ENCODE results near the gene DCDC1.

Gene DCDC1

GRCh38 chr11:30876228-30876627, 493.3 kb downstream of the DCDC1 start:
- no peaks in the 10 kb centered on the region for H3K36me3 ChIP-seq (ENCODE audit: control insufficient read depth in 2 of 2, insufficient read depth in 2 of 2, low read length in 2 of 2)

GRCh38 chr11:30875806-30876205, 493.7 kb downstream of the DCDC1 start:
- Histone ChIP-seq H3K36me3 (ENCODE audit: control insufficient read depth in 2 of 2, insufficient read depth in 2 of 2, low read length in 2 of 2) (no peaks in the 10 kb centered on the region), H3K4me3 (ENCODE audit: low read length in 2 of 2) (no peak overlapping the region), H3K9me3 (ENCODE audit: control insufficient read depth in 2 of 2, low read length in 2 of 2) (no peaks in the 10 kb centered on the region), H3K9ac (ENCODE audit: low read depth in 1 of 2, low read length in 2 of 2) (no peak overlapping the region), H3K27me3 (ENCODE audit: control insufficient read depth in 2 of 2, insufficient read depth in 2 of 2, low read length in 2 of 2) (no peaks in the 10 kb centered on the region), H3K4me1 (ENCODE audit: control insufficient read depth in 2 of 2, insufficient read depth in 2 of 2, low read length in 2 of 2) (peaks cover 0 to 3% of the 10 kb centered on the region in 2 donors), H3K27ac (ENCODE audit: low read depth in 2 of 2, low read length in 2 of 2) (no peak overlapping the region)

More at GRCh38 chr11:30876228-30876627, 493.3 kb downstream of the DCDC1 start:
- Histone ChIP-seq H3K9ac (ENCODE audit: low read depth in 1 of 2, low read length in 2 of 2) (no peak overlapping the region), H3K27ac (ENCODE audit: low read depth in 2 of 2, low read length in 2 of 2) (no peak overlapping the region), H3K4me3 (ENCODE audit: low read length in 2 of 2) (no peak overlapping the region), H3K4me1 (ENCODE audit: control insufficient read depth in 2 of 2, insufficient read depth in 2 of 2, low read length in 2 of 2) (peaks cover 0 to 3% of the 10 kb centered on the region in 2 donors), H3K27me3 (ENCODE audit: control insufficient read depth in 2 of 2, insufficient read depth in 2 of 2, low read length in 2 of 2) (no peaks in the 10 kb centered on the region), H3K9me3 (ENCODE audit: control insufficient read depth in 2 of 2, low read length in 2 of 2) (no peaks in the 10 kb centered on the region)

GRCh38 chr11:30873924-30874610, 495.5 kb downstream of the DCDC1 start:
- no peaks in the 10 kb centered on the region for H3K27me3 ChIP-seq (ENCODE audit: control insufficient read depth in 2 of 2, insufficient read depth in 2 of 2, low read length in 2 of 2)
- peaks cover 0 to 3% of the 10 kb centered on the region in 2 donors for H3K4me1 ChIP-seq (ENCODE audit: control insufficient read depth in 2 of 2, insufficient read depth in 2 of 2, low read length in 2 of 2)
- no peak overlapping the region for H3K9ac ChIP-seq (ENCODE audit: low read depth in 1 of 2, low read length in 2 of 2)
- H3K4me3 ChIP-seq (ENCODE audit: low read length in 2 of 2), result no peak overlapping the region
- H3K9me3 ChIP-seq (ENCODE audit: control insufficient read depth in 2 of 2, low read length in 2 of 2), result no peaks in the 10 kb centered on the region
- H3K27ac ChIP-seq (ENCODE audit: low read depth in 2 of 2, low read length in 2 of 2), result no peak overlapping the region
- no peaks in the 10 kb centered on the region for H3K36me3 ChIP-seq (ENCODE audit: control insufficient read depth in 2 of 2, insufficient read depth in 2 of 2, low read length in 2 of 2)

GRCh38 chr11:30868626-30869081, 500.9 kb downstream of the DCDC1 start:
- H3K27ac ChIP-seq (ENCODE audit: low read depth in 2 of 2, low read length in 2 of 2), result no peak overlapping the region
- H3K9me3 ChIP-seq (ENCODE audit: control insufficient read depth in 2 of 2, low read length in 2 of 2), result no peaks in the 10 kb centered on the region
- no peaks in the 10 kb centered on the region for H3K36me3 ChIP-seq (ENCODE audit: control insufficient read depth in 2 of 2, insufficient read depth in 2 of 2, low read length in 2 of 2)
- no peak overlapping the region for H3K4me3 ChIP-seq (ENCODE audit: low read length in 2 of 2)
- H3K27me3 ChIP-seq (ENCODE audit: control insufficient read depth in 2 of 2, insufficient read depth in 2 of 2, low read length in 2 of 2), result no peaks in the 10 kb centered on the region
- peaks cover 0 to 3% of the 10 kb centered on the region in 2 donors for H3K4me1 ChIP-seq (ENCODE audit: control insufficient read depth in 2 of 2, insufficient read depth in 2 of 2, low read length in 2 of 2)
- H3K9ac ChIP-seq (ENCODE audit: low read depth in 1 of 2, low read length in 2 of 2), result no peak overlapping the region

DNA sequence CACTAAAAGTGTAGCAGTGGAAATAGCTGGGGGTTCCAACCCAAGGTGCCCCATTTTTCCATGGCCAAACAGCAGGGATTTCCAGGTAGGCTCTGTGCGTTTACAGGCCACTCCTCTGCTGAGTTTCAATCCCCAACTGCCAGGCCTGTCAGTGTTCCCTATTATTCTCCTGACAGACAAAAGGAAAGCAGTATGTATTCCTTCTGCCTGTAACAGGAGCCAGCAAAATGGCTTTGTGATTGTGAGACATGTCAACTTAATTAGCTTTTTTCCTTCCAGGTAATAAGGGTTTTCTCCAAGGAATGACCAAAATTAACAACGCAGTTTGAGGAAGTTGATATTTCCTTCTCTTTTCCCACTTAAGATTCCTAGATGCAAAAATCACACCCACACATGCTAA, 506.3 kb downstream of the DCDC1 start:
- Histone ChIP-seq H3K9me3 (ENCODE audit: control insufficient read depth in 2 of 2, low read length in 2 of 2) (no peaks in the 10 kb centered on the region), H3K36me3 (ENCODE audit: control insufficient read depth in 2 of 2, insufficient read depth in 2 of 2, low read length in 2 of 2) (no peaks in the 10 kb centered on the region), H3K4me3 (ENCODE audit: low read length in 2 of 2) (no peak overlapping the region), H3K27me3 (ENCODE audit: control insufficient read depth in 2 of 2, insufficient read depth in 2 of 2, low read length in 2 of 2) (no peaks in the 10 kb centered on the region), H3K9ac (ENCODE audit: low read depth in 1 of 2, low read length in 2 of 2) (no peak overlapping the region), H3K27ac (ENCODE audit: low read depth in 2 of 2, low read length in 2 of 2) (no peak overlapping the region), H3K4me1 (ENCODE audit: control insufficient read depth in 2 of 2, insufficient read depth in 2 of 2, low read length in 2 of 2) (no peaks in the 10 kb centered on the region)

DNA sequence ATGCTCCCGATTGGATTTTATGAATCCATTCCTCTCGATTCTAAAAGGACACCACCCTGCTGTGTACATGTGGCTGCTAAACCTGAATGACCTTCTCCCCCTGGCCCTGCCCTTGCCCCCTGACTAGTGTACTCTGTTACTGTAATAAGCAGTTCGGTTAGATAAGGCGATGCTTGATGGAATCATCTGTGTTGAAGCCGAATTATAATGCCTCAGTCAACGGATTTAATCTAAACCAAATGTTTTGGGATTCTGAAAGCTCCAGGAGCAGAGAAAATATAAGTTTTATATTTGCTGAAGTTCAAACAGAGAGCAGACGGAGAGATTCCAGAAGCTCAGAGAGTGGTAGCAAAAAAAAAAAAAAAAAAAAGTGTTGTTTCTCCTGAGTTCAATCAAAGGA, 508.0 kb downstream of the DCDC1 start:
- no peaks in the 10 kb centered on the region for H3K9me3 ChIP-seq (ENCODE audit: control insufficient read depth in 2 of 2, low read length in 2 of 2)
- H3K27me3 ChIP-seq (ENCODE audit: control insufficient read depth in 2 of 2, insufficient read depth in 2 of 2, low read length in 2 of 2), result no peaks in the 10 kb centered on the region
- H3K9ac ChIP-seq (ENCODE audit: low read depth in 1 of 2, low read length in 2 of 2), result no peak overlapping the region
- no peaks in the 10 kb centered on the region for H3K36me3 ChIP-seq (ENCODE audit: control insufficient read depth in 2 of 2, insufficient read depth in 2 of 2, low read length in 2 of 2)
- no peaks in the 10 kb centered on the region for H3K4me1 ChIP-seq (ENCODE audit: control insufficient read depth in 2 of 2, insufficient read depth in 2 of 2, low read length in 2 of 2)
- H3K27ac ChIP-seq (ENCODE audit: low read depth in 2 of 2, low read length in 2 of 2), result no peak overlapping the region
- H3K4me3 ChIP-seq (ENCODE audit: low read length in 2 of 2), result no peak overlapping the region

- Histone ChIP-seq H3K27me3 (ENCODE audit: control insufficient read depth in 2 of 2, insufficient read depth in 2 of 2, low read length in 2 of 2) (no peaks in the 10 kb centered on the region), H3K9ac (ENCODE audit: low read depth in 1 of 2, low read length in 2 of 2) (no peak overlapping the region), H3K36me3 (ENCODE audit: control insufficient read depth in 2 of 2, insufficient read depth in 2 of 2, low read length in 2 of 2) (no peaks in the 10 kb centered on the region), H3K4me3 (ENCODE audit: low read length in 2 of 2) (no peak overlapping the region), H3K9me3 (ENCODE audit: control insufficient read depth in 2 of 2, low read length in 2 of 2) (no peaks in the 10 kb centered on the region), H3K4me1 (ENCODE audit: control insufficient read depth in 2 of 2, insufficient read depth in 2 of 2, low read length in 2 of 2) (no peaks in the 10 kb centered on the region), H3K27ac (ENCODE audit: low read depth in 2 of 2, low read length in 2 of 2) (no peak overlapping the region)
Measured at GRCh38 chr11:30861064-30861463, 508.5 kb downstream of the DCDC1 start.

GRCh38 chr11:30860146-30860545, 509.4 kb downstream of the DCDC1 start:
- H3K9ac ChIP-seq (ENCODE audit: low read depth in 1 of 2, low read length in 2 of 2), result no peak overlapping the region
- H3K36me3 ChIP-seq (ENCODE audit: control insufficient read depth in 2 of 2, insufficient read depth in 2 of 2, low read length in 2 of 2), result no peaks in the 10 kb centered on the region
- H3K4me1 ChIP-seq (ENCODE audit: control insufficient read depth in 2 of 2, insufficient read depth in 2 of 2, low read length in 2 of 2), result no peaks in the 10 kb centered on the region
- no peak overlapping the region for H3K4me3 ChIP-seq (ENCODE audit: low read length in 2 of 2)
- no peaks in the 10 kb centered on the region for H3K9me3 ChIP-seq (ENCODE audit: control insufficient read depth in 2 of 2, low read length in 2 of 2)
- no peaks in the 10 kb centered on the region for H3K27me3 ChIP-seq (ENCODE audit: control insufficient read depth in 2 of 2, insufficient read depth in 2 of 2, low read length in 2 of 2)
- H3K27ac ChIP-seq (ENCODE audit: low read depth in 2 of 2, low read length in 2 of 2), result no peak overlapping the region

GRCh38 chr11:30859669-30860068, 509.9 kb downstream of the DCDC1 start:
- Histone ChIP-seq H3K27me3 (ENCODE audit: control insufficient read depth in 2 of 2, insufficient read depth in 2 of 2, low read length in 2 of 2) (no peaks in the 10 kb centered on the region), H3K36me3 (ENCODE audit: control insufficient read depth in 2 of 2, insufficient read depth in 2 of 2, low read length in 2 of 2) (no peaks in the 10 kb centered on the region), H3K4me1 (ENCODE audit: control insufficient read depth in 2 of 2, insufficient read depth in 2 of 2, low read length in 2 of 2) (no peaks in the 10 kb centered on the region), H3K27ac (ENCODE audit: low read depth in 2 of 2, low read length in 2 of 2) (no peak overlapping the region), H3K9ac (ENCODE audit: low read depth in 1 of 2, low read length in 2 of 2) (no peak overlapping the region), H3K9me3 (ENCODE audit: control insufficient read depth in 2 of 2, low read length in 2 of 2) (no peaks in the 10 kb centered on the region), H3K4me3 (ENCODE audit: low read length in 2 of 2) (no peak overlapping the region)

DNA sequence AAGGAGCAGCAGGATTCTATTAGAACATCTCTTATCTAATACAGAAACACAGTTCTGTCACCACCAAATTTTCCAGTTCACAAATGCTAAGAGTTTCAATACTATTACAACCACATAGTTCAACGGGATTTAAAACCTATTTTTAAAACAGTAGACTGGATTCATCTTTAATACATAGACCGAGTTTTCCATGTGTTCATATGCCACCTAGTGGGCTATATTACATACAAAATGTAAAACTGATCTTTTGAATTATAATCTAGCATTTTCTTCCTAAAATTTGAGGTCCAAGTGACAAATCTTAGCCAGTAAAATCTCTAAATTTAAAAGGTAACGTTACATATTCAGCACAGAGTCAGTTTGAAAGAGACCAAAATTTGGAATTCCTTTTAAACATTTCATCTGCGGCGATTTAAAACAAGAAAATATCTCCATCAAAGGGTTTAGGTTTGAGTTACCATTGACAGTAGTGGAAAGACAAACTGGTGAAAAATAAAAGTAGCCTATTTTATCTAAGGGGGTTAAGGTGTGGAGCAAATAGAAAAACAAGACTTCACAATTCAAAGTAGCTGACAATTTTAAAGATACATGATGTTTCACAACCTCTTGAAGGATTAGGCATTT, 514.0 kb downstream of the DCDC1 start:
- Histone ChIP-seq H3K4me3 (ENCODE audit: low read length in 2 of 2) (no peak overlapping the region), H3K9me3 (ENCODE audit: control insufficient read depth in 2 of 2, low read length in 2 of 2) (no peaks in the 10 kb centered on the region), H3K36me3 (ENCODE audit: control insufficient read depth in 2 of 2, insufficient read depth in 2 of 2, low read length in 2 of 2) (no peaks in the 10 kb centered on the region)

More for the DNA sequence above, 514.0 kb downstream of the DCDC1 start:
- Histone ChIP-seq H3K27ac (ENCODE audit: low read depth in 2 of 2, low read length in 2 of 2) (no peak overlapping the region), H3K9ac (ENCODE audit: low read depth in 1 of 2, low read length in 2 of 2) (no peak overlapping the region), H3K27me3 (ENCODE audit: control insufficient read depth in 2 of 2, insufficient read depth in 2 of 2, low read length in 2 of 2) (no peaks in the 10 kb centered on the region), H3K4me1 (ENCODE audit: control insufficient read depth in 2 of 2, insufficient read depth in 2 of 2, low read length in 2 of 2) (no peaks in the 10 kb centered on the region)
